Measurements from ENCODE around the gene ZNF750. TPM values are rescaled to one million over a fixed set of nuclear protein-coding genes. Genes with fewer than 3 reads are reported as not detected.

ZNF750 gene
- total and polyA plus RNA-seq, 2 donors (not counting 3 experiments of a cell fraction or from before 2014, with no cell fraction given), result 0.15 to 0.80 TPM

DNA sequence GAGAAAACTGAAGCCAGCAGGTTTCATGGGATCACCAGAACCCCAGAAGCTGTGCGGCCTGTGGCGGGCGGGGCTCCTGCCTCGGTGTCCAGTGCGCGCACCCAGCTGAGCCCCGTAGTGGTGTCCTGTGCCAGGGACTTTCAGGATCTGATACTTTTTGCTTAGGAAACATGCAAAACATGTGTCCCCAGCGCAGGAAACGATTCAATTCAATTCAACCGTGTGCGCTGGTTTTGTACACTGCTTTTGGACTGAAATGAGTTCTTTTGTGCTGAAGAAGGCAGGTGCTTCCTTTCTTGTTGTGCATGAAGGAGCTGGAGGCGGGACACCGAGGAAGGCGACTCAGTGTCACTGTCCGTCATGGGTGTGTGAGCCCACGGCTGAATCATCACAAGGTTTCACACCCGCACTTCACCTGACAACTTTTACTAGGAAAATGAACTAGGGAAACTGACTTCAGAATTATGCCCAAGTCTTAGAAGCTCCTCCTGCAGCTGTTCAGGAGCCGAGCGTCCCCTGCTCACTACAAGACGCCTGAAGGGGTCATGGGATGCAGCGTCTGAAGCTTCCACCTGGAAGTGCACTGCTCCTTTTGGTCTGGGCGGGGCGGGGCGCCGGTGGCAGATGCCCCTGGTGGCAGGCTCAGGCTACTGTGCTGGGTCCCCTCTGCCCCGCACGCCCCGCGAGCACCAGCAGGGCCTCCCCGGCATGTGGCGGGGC lies 31.4 kb upstream of the ZNF750 start:
- H3K79me2 ChIP-seq (ENCODE audit: control insufficient read depth, insufficient read depth, low read length), result peaks cover 23% of the 10 kb centered on the region
- no peak overlapping the region for H2AFZ ChIP-seq (ENCODE audit: low read depth, low read length)
- H3K9me1 ChIP-seq (replicated peaks; ENCODE audit: control insufficient read depth, extremely low read depth, insufficient read depth, low read length), result no peaks in the 10 kb centered on the region
- ChIA-PET POLR2A (no interaction called here), CTCF (interaction anchor here (1.4 to 1.6 kb wide), 2 partner anchors 15 to 27 kb away, joined by 4 read pairs; no protein-coding TSS in a partner anchor)
- no peaks in the 10 kb centered on the region for H3K27me3 ChIP-seq (ENCODE audit: control insufficient read depth in 2 of 2, insufficient read depth in 2 of 2, low read length in 2 of 2)
- H3K9ac ChIP-seq (replicated peaks; ENCODE audit: extremely low read depth, insufficient read depth, low read length), result no peak overlapping the region
- H3K9me3 ChIP-seq (replicated peaks; ENCODE audit: control insufficient read depth, insufficient read depth, low read length), result no peaks in the 10 kb centered on the region
- TF ChIP-seq MYC (IDR thresholded peaks at IDR 0.05; ENCODE audit: low read depth, low read length), result no peak
- TF ChIP-seq, protein P1, sequence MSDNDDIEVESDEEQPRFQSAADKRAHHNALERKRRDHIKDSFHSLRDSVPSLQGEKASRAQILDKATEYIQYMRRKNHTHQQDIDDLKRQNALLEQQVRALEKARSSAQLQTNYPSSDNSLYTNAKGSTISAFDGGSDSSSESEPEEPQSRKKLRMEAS (IDR thresholded peaks at IDR 0.05; ENCODE audit: insufficient read depth, insufficient read length), result no peak
- TF ChIP-seq FOS (IDR thresholded peaks at IDR 0.05; ENCODE audit: borderline replicate concordance, insufficient read depth, low read length), result no peak
- TF ChIP-seq GATA2 (IDR thresholded peaks at IDR 0.05; ENCODE audit: insufficient read depth, insufficient read length, low read depth, low read length), result no peak
- TF ChIP-seq POLR2AphosphoS5 (IDR thresholded peaks at IDR 0.05; ENCODE audit: insufficient read depth, low read depth, low read length), result no peak
- no peak for TF ChIP-seq POLR2A (IDR thresholded peaks at IDR 0.05; ENCODE audit: low read depth, low read length)
- TF ChIP-seq, protein P2, sequence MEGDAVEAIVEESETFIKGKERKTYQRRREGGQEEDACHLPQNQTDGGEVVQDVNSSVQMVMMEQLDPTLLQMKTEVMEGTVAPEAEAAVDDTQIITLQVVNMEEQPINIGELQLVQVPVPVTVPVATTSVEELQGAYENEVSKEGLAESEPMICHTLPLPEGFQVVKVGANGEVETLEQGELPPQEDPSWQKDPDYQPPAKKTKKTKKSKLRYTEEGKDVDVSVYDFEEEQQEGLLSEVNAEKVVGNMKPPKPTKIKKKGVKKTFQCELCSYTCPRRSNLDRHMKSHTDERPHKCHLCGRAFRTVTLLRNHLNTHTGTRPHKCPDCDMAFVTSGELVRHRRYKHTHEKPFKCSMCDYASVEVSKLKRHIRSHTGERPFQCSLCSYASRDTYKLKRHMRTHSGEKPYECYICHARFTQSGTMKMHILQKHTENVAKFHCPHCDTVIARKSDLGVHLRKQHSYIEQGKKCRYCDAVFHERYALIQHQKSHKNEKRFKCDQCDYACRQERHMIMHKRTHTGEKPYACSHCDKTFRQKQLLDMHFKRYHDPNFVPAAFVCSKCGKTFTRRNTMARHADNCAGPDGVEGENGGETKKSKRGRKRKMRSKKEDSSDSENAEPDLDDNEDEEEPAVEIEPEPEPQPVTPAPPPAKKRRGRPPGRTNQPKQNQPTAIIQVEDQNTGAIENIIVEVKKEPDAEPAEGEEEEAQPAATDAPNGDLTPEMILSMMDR (IDR thresholded peaks at IDR 0.05; ENCODE audit: extremely low read depth in 1 of 2, insufficient read depth in 1 of 2, low read depth in 1 of 2, low read length in 2 of 2), result no peak
- no peak for TF ChIP-seq EZH2 (IDR thresholded peaks at IDR 0.05; ENCODE audit: borderline replicate concordance, low read depth, low read length, severe bottlenecking)
- no peak for TF ChIP-seq JUN (IDR thresholded peaks at IDR 0.05; ENCODE audit: borderline replicate concordance, insufficient read depth, insufficient read length, low read depth)
- no peaks in the 10 kb centered on the region for H4K20me1 ChIP-seq (replicated peaks; ENCODE audit: control insufficient read depth, extremely low read depth, insufficient read depth, low read length)
- peaks cover 3 to 13% of the 10 kb centered on the region in 2 experiments for H3K36me3 ChIP-seq (ENCODE audit: control insufficient read depth in 2 of 2, extremely low read depth in 1 of 2, insufficient read depth in 2 of 2, low read length in 2 of 2)
- H3K4me1 ChIP-seq (ENCODE audit: control insufficient read depth, extremely low read depth, insufficient read depth, low read length), result peaks cover 23% of the 10 kb centered on the region
- H3K4me2 ChIP-seq (ENCODE audit: insufficient read depth, low read length), result no peak overlapping the region
- intact Hi-C loops (cut with micrococcal nuclease), result loop anchor here (1.0 kb wide), 1 partner anchor 11 kb away; no protein-coding TSS in a partner anchor
- no TSS peak for BruUV-seq (replicated peaks)
- FAIRE-seq, result peak; percentile 74
- no peak overlapping the region for H3K4me3 ChIP-seq (replicated peaks in 1 of 3; ENCODE audit: insufficient read depth in 1 of 3, low read depth in 1 of 3, low read length in 3 of 3)
- peak; percentile 71 for DNase-seq (ENCODE audit: low read depth, low spot score)
- peak overlapping the region; percentile 34 for H3K27ac ChIP-seq (ENCODE audit: insufficient read depth, low read depth, low read length)
- dilution Hi-C loops (cut with MboI; ENCODE audit: extremely low pct_ligation_motif_present, low sequenced_read_pairs), result no loop called here
